IMR-90 (cell line): ENCODE measurements around the gene PAQR4. TPM values are rescaled to one million over a fixed set of nuclear protein-coding genes. Genes with fewer than 3 reads are reported as not detected.

Experiments
- ATAC-seq: fragments of 200-7000 bp; cut with Tn5 transposase; 2 replicates; pipeline ENCODE4 v1.9.1; 2020; ENCODE audit warnings: low read depth, mild to moderate bottlenecking, moderate library complexity
- BruUV-seq: library from RNA; stranded (reverse); fragments of 400-500 nt; replicated peaks from 2 replicates; lab custom pipeline; 2021; lab: Mats Ljungman, UMichigan
- CTCF ChIA-PET: fragments of 300-600 bp; formaldehyde crosslinking; extraction: SDS; loops from one replicate; lab custom pipeline; 2021; ENCODE audit warnings: antibody characterized with exemption; lab: Yijun Ruan, JAX
- POLR2A ChIA-PET: fragments of 300-600 bp; sonication (Branson Sonifier 250); formaldehyde crosslinking; loops from one replicate; lab custom pipeline; 2022; ENCODE audit warnings: antibody characterized with exemption; ENCODE audit not compliant: unreplicated experiment; lab: Charles Lee
- DNase-seq: peaks from one replicate; pipeline ENCODE4 v3.0.0; 2013
- H2AFZ ChIP-seq: replicated peaks from 2 replicates; pipeline ENCODE3; 2013; ENCODE audit warnings: low read length, mild to moderate bottlenecking; ENCODE audit not compliant: poor library complexity
- H2AK5ac ChIP-seq: 2 replicates; pipeline ENCODE4 v1.6.1; 2013; ENCODE audit warnings: low read depth, low read length, inconsistent platforms
- H2AK9ac ChIP-seq: replicated peaks from 2 replicates; pipeline ENCODE3; 2013; ENCODE audit warnings: mild to moderate bottlenecking, low read depth, low read length, moderate library complexity; ENCODE audit not compliant: poor library complexity
- H2BK120ac ChIP-seq: 2 replicates; pipeline ENCODE4 v1.6.1; 2013; ENCODE audit warnings: low read depth, low read length, inconsistent platforms
- H2BK15ac ChIP-seq: 3 replicates; pipeline ENCODE4 v1.6.1; 2013; ENCODE audit warnings: low read depth, low read length, inconsistent platforms
- H2BK20ac ChIP-seq: 2 replicates; pipeline ENCODE4 v1.6.1; 2013; ENCODE audit warnings: low read depth, mild to moderate bottlenecking, inconsistent platforms, low read length, moderate library complexity
- H2BK5ac ChIP-seq: 2 replicates; pipeline ENCODE4 v1.6.1; 2013; ENCODE audit warnings: mild to moderate bottlenecking, low read depth, low read length, inconsistent platforms; ENCODE audit not compliant: poor library complexity, severe bottlenecking
- H3K14ac ChIP-seq: replicated peaks from 2 replicates; pipeline ENCODE4 v1.6.1; 2013; ENCODE audit warnings: low read depth, low read length, inconsistent platforms
- H3K18ac ChIP-seq: 2 replicates; pipeline ENCODE4 v1.6.1; 2013; ENCODE audit warnings: low read depth, low read length, control low read depth
- H3K23ac ChIP-seq: 2 replicates; pipeline ENCODE4 v1.6.1; 2013; ENCODE audit warnings: low read depth, low read length, inconsistent platforms
- H3K27ac ChIP-seq: 2 replicates; pipeline ENCODE4 v1.5.1; 2013; ENCODE audit warnings: mild to moderate bottlenecking, control low read depth, low read length; ENCODE audit not compliant: insufficient read depth
- H3K27me3 ChIP-seq: 2 replicates; pipeline ENCODE4 v1.6.1; 2013; ENCODE audit warnings: low read length; ENCODE audit not compliant: control insufficient read depth, insufficient read depth
- H3K36me3 ChIP-seq: 2 replicates; pipeline ENCODE4 v1.6.1; 2013; ENCODE audit warnings: low read length, mixed read lengths; ENCODE audit not compliant: control insufficient read depth, insufficient read depth
- H3K4ac ChIP-seq: 2 replicates; pipeline ENCODE4 v1.6.1; 2013; ENCODE audit warnings: low read depth, low read length, inconsistent platforms
- H3K4me1 ChIP-seq: 2 replicates; pipeline ENCODE4 v1.6.1; 2013; ENCODE audit warnings: low read length, mixed read lengths; ENCODE audit not compliant: control insufficient read depth, insufficient read depth
- H3K4me2 ChIP-seq: 2 replicates; pipeline ENCODE4 v1.6.1; 2013; ENCODE audit warnings: low read depth, mild to moderate bottlenecking, control low read depth, low read length, moderate library complexity
- H3K4me3 ChIP-seq: 2 replicates; pipeline ENCODE4 v1.5.1; 2013; ENCODE audit warnings: low read depth, mild to moderate bottlenecking, control low read depth, low read length, moderate library complexity; ENCODE audit not compliant: insufficient read depth
- H3K56ac ChIP-seq: 2 replicates; pipeline ENCODE4 v1.6.1; 2013; ENCODE audit warnings: low read length, inconsistent platforms; ENCODE audit not compliant: insufficient read depth; ENCODE audit errors: extremely low read depth
- H3K79me1 ChIP-seq, 2 experiments: 2 replicates each; pipeline ENCODE4 v1.6.1; 2013; ENCODE audit warnings: low read length in 2 of 2, inconsistent platforms in 1 of 2, low read depth in 1 of 2
- H3K9ac ChIP-seq: 2 replicates; pipeline ENCODE4 v1.6.1; 2013; ENCODE audit warnings: low read depth, low read length, control low read depth
- H3K9me1 ChIP-seq: 2 replicates; pipeline ENCODE4 v1.6.1; 2013; ENCODE audit warnings: low read length, inconsistent platforms; ENCODE audit not compliant: insufficient read depth
- H3K9me3 ChIP-seq: 2 replicates; pipeline ENCODE4 v1.6.1; 2013; ENCODE audit warnings: low read length; ENCODE audit not compliant: control insufficient read depth, insufficient read depth
- H4K20me1 ChIP-seq: 2 replicates; pipeline ENCODE4 v1.6.1; 2013; ENCODE audit warnings: low read length, inconsistent platforms; ENCODE audit not compliant: insufficient read depth
- H4K5ac ChIP-seq: 2 replicates; pipeline ENCODE4 v1.6.1; 2013; ENCODE audit warnings: mild to moderate bottlenecking, low read depth, low read length, control low read depth
- H4K8ac ChIP-seq, 2 experiments: 2 replicates each; pipeline ENCODE4 v1.6.1; 2013; ENCODE audit warnings: low read depth in 2 of 2, low read length in 2 of 2, control low read depth in 1 of 2, inconsistent platforms in 1 of 2
- H4K91ac ChIP-seq: 2 replicates; pipeline ENCODE4 v1.6.1; 2013; ENCODE audit warnings: low read depth, low read length, inconsistent platforms; ENCODE audit not compliant: insufficient read depth
- BHLHE40 ChIP-seq: fragments of 150-350 bp; IDR thresholded peaks from 2 replicates; pipeline ENCODE4 v1.6.1; 2016; ENCODE audit warnings: mild to moderate bottlenecking, low read depth, low read length
- CEBPB ChIP-seq: IDR thresholded peaks from 2 replicates; pipeline ENCODE4 v1.6.1; 2012; ENCODE audit warnings: low read depth, low read length, improper control_type of control experiment
- CHD1 ChIP-seq: IDR thresholded peaks from 2 replicates; pipeline ENCODE4 v1.6.1; 2012; ENCODE audit warnings: low read depth, low read length, improper control_type of control experiment
- FOS ChIP-seq: fragments of 150-350 bp; IDR thresholded peaks from 2 replicates; pipeline ENCODE4 v1.6.1; 2016; ENCODE audit warnings: low read depth, low read length
- MAFK ChIP-seq: IDR thresholded peaks from 2 replicates; pipeline ENCODE4 v1.6.1; 2012; ENCODE audit warnings: low read depth, low read length, improper control_type of control experiment
- MAZ ChIP-seq: IDR thresholded peaks from 2 replicates; pipeline ENCODE4 v1.6.1; 2012; ENCODE audit warnings: low read depth, mild to moderate bottlenecking, low read length, improper control_type of control experiment, moderate library complexity, borderline replicate concordance
- MXI1 ChIP-seq: IDR thresholded peaks from 2 replicates; pipeline ENCODE4 v1.6.1; 2012; ENCODE audit warnings: low read depth, mild to moderate bottlenecking, low read length, moderate library complexity, borderline replicate concordance
- POLR2A ChIP-seq: IDR thresholded peaks from 2 replicates; pipeline ENCODE4 v1.6.1; 2012; ENCODE audit warnings: mild to moderate bottlenecking, low read depth, low read length
- RAD21 ChIP-seq: IDR thresholded peaks from 2 replicates; pipeline ENCODE4 v1.6.1; 2012; ENCODE audit warnings: low read length, improper control_type of control experiment
- RCOR1 ChIP-seq: IDR thresholded peaks from 2 replicates; pipeline ENCODE4 v1.6.1; 2012; ENCODE audit warnings: mild to moderate bottlenecking, low read length, improper control_type of control experiment; ENCODE audit not compliant: insufficient replicate concordance
- RFX5 ChIP-seq: IDR thresholded peaks from 2 replicates; pipeline ENCODE4 v1.8.0; 2012; ENCODE audit warnings: low read depth, mild to moderate bottlenecking, low read length, moderate library complexity
- SMC3 ChIP-seq: fragments of 150-350 bp; IDR thresholded peaks from 2 replicates; pipeline ENCODE4 v1.6.1; 2016; ENCODE audit warnings: low read depth, mild to moderate bottlenecking, antibody characterized with exemption, low read length, moderate library complexity
- WGBS, 2 experiments: methylation state at CpG; one replicate each; pipeline versions ENCODE4 v1.1.5 to v1.1.7; 2013; ENCODE audit warnings: missing lambda C conversion rate in 2 of 2; ENCODE audit not compliant: insufficient read length in 1 of 2; ENCODE audit errors: extremely low coverage in 2 of 2; 5-methylcytosine and 5-hydroxymethylcytosine counted together
- dilution Hi-C: fragments of 300-500 bp; cut with HindIII; formaldehyde crosslinking; loops from one replicate; pipeline ENCODE4 v1.14.3; 2018; ENCODE audit warnings: low sequenced_read_pairs; ENCODE audit not compliant: unreplicated experiment
- in situ Hi-C: fragments of 300-500 bp; cut with MboI; formaldehyde crosslinking; loops from 3 replicates; pipeline ENCODE4 v1.14.3; 2019; ENCODE audit warnings: low sequenced_read_pairs, inconsistent platforms, mixed read lengths
- intact Hi-C: fragments of 100-400 bp; cut with micrococcal nuclease; formaldehyde crosslinking; loops from 2 replicates; pipeline ENCODE4 v1.10.0; 2022
- polyA plus RNA-seq, 3 experiments: library from polyadenylated mRNA; depleted of rRNA; stranded (reverse); fragments of >200 nt; gene quantifications; 2 replicates each; pipeline ENCODE4 v1.2.3, GENCODE V29; 2012; ENCODE audit warnings: low replicate concordance in 1 of 3
- total RNA-seq: library from RNA; depleted of rRNA; stranded (reverse); fragments of >200 nt; gene quantifications from 2 replicates; pipeline ENCODE4 v1.2.3, GENCODE V29; 2012
- TF ChIP-seq, protein P1 (sequence below): fragments of 150-350 bp; IDR thresholded peaks from 2 replicates; pipeline ENCODE4 v1.6.1; 2016; ENCODE audit warnings: low read depth, mild to moderate bottlenecking, low read length, moderate library complexity, borderline replicate concordance
- TF ChIP-seq, protein P2 (sequence below): conservative IDR thresholded peaks from 2 replicates; pipeline ENCODE4 v1.5.1; 2012; ENCODE audit warnings: mild to moderate bottlenecking, low read depth, low read length, improper control_type of control experiment

Gene PAQR4
- total and polyA plus RNA-seq, 2 of the 4 experiments (the other 2 are of a cell fraction): 2.2 to 10.0 TPM

DNA sequence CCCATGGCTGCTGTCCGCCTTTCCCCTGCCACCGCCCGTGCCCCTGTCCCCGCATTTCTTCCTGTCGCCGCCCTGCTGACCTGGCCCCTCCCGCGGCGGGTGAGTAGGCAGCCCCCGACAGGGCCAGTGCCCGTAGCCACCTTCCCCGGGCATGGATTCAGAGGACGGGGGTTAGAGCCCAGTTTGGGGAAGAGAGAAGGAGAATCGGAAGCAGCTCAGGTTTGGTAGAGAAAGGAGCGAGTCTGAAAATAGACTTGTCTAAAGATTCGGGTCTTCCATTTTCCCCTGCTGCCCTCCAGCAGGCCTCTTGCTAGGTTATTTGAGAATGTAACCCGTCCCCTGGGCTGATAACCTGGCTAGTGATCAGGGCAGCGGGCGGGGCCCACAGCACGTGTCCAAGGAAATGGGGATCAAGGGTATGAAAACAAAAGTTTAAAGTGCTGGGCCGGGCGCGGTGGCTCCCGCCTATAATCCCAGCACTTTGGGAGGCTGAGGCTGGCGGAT is 35.7 kb downstream of the PAQR4 start:
- Histone ChIP-seq H2BK20ac (no peak overlapping the region), H2BK5ac (no peak overlapping the region), H3K9ac (no peak overlapping the region), H4K20me1 (no peaks in the 10 kb centered on the region), H2AK5ac (no peak overlapping the region), H2BK15ac (no peak overlapping the region), H4K91ac (no peak overlapping the region), H2AFZ (no peak overlapping the region), H3K14ac (no peak overlapping the region), H3K27ac (no peak overlapping the region), H3K4me3 (no peak overlapping the region), H3K9me3 (no peaks in the 10 kb centered on the region), H4K5ac (no peak overlapping the region), H4K8ac (no peak overlapping the region), H3K18ac (no peak overlapping the region), H3K4me1 (peaks cover 3% of the 10 kb centered on the region; the same call in 1 of the 2 replicates), H3K79me1 (no peaks in the 10 kb centered on the region), H3K23ac (no peak overlapping the region), H2AK9ac (no peak overlapping the region), H2BK120ac (no peak overlapping the region), H3K4ac (no peak overlapping the region), H3K36me3 (no peaks in the 10 kb centered on the region), H3K27me3 (peaks cover 34% of the 10 kb centered on the region; the same call in 1 of the 2 replicates), H3K4me2 (no peak overlapping the region), H3K9me1 (no peaks in the 10 kb centered on the region), H3K56ac (no peak overlapping the region)
- 11% methylated on average over 4 of the region's 25 CpGs; no CpG with 5 or more reads in 1 of the 2 experiments for WGBS, 2 experiments
- in situ Hi-C loops: no loop called here
- ChIA-PET CTCF (no interaction called here), POLR2A (no interaction called here)
- DNase-seq (no peak), ATAC-seq (no peak)
- no TSS peak for BruUV-seq
- dilution Hi-C loops: no loop called here
- intact Hi-C loops: no loop called here
- TF ChIP-seq CHD1 (no peak), FOS (no peak), SMC3 (no peak), MXI1 (no peak), RAD21 (no peak), RFX5 (no peak), BHLHE40 (no peak), RCOR1 (no peak), MAZ (no peak), CEBPB (no peak), MAFK (no peak), POLR2A (no peak)
- TF ChIP-seq, protein P1, sequence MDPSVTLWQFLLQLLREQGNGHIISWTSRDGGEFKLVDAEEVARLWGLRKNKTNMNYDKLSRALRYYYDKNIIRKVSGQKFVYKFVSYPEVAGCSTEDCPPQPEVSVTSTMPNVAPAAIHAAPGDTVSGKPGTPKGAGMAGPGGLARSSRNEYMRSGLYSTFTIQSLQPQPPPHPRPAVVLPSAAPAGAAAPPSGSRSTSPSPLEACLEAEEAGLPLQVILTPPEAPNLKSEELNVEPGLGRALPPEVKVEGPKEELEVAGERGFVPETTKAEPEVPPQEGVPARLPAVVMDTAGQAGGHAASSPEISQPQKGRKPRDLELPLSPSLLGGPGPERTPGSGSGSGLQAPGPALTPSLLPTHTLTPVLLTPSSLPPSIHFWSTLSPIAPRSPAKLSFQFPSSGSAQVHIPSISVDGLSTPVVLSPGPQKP: no peak
- TF ChIP-seq, protein P2, sequence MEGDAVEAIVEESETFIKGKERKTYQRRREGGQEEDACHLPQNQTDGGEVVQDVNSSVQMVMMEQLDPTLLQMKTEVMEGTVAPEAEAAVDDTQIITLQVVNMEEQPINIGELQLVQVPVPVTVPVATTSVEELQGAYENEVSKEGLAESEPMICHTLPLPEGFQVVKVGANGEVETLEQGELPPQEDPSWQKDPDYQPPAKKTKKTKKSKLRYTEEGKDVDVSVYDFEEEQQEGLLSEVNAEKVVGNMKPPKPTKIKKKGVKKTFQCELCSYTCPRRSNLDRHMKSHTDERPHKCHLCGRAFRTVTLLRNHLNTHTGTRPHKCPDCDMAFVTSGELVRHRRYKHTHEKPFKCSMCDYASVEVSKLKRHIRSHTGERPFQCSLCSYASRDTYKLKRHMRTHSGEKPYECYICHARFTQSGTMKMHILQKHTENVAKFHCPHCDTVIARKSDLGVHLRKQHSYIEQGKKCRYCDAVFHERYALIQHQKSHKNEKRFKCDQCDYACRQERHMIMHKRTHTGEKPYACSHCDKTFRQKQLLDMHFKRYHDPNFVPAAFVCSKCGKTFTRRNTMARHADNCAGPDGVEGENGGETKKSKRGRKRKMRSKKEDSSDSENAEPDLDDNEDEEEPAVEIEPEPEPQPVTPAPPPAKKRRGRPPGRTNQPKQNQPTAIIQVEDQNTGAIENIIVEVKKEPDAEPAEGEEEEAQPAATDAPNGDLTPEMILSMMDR: no peak
